Sigmoid colon (tissue), 4 donors: ENCODE results near the gene SLC39A9.

Source experiments
- CTCF ChIP-seq, 4 experiments: fragments of 450-650 bp in 3 of 4; fragments of 200-600 bp in 1 of 4; IDR thresholded peaks; one replicate each; pipeline ENCODE4 v1.5.1; 2016 to 2019; ENCODE audit warnings: antibody characterized with exemption in 4 of 4, mild to moderate bottlenecking in 3 of 4, moderate library complexity in 2 of 4
- EP300 ChIP-seq, 4 donors: sonication (generic); formaldehyde crosslinking; IDR thresholded peaks; one replicate each; pipeline ENCODE4 v1.6.1; 2017; ENCODE audit warnings: antibody characterized with exemption in 4 of 4

- TF ChIP-seq EP300 (IDR thresholded peaks at IDR 0.05) (no peak), CTCF (IDR thresholded peaks at IDR 0.05) (no peak)
These were observed 81.6 kb downstream of the SLC39A9 start for GRCh38 chr14:69480136-69480535.
